ENCODE data around the gene PLA2G15. TPM values are rescaled to one million over a fixed set of nuclear protein-coding genes. Genes with fewer than 3 reads are reported as not detected.

Gene PLA2G15
- total and polyA plus RNA-seq, 2 of the 13 experiments (the other 11 are each of a cell fraction or from before 2014, with no cell fraction given): 14.4 to 23.7 TPM

- TF ChIP-seq RAD21 (CRISPR knock-in tag; IDR thresholded peaks at IDR 0.05) (peak; percentile 27; the same call in 1 of the 2 replicates), TFDP2 (CRISPR knock-in tag; IDR thresholded peaks at IDR 0.05) (peak; percentile 23; the same call in 1 of the 2 replicates), ZZZ3 (CRISPR knock-in tag; IDR thresholded peaks at IDR 0.05; ENCODE audit: borderline replicate concordance) (peak; percentile 71; the same call in 1 of the 2 replicates), SMAD1 (CRISPR knock-in tag; IDR thresholded peaks at IDR 0.05; ENCODE audit: borderline replicate concordance, low read depth) (0 out of 2 replicates have a peak, but pooled peaks have one; percentile 69), ADNP (CRISPR knock-in tag; IDR thresholded peaks at IDR 0.05) (no peak), ZNF256 (CRISPR knock-in tag; conservative IDR thresholded peaks at IDR 0.05) (0 out of 2 replicates have a peak, but pooled peaks have one; percentile 27), TEF (CRISPR knock-in tag; IDR thresholded peaks at IDR 0.05) (peak; percentile 10; the same call in 1 of the 2 replicates), IRF9 (CRISPR knock-in tag; IDR thresholded peaks at IDR 0.05; ENCODE audit: borderline replicate concordance) (peak; percentile 26; the same call in 1 of the 2 replicates), ZNF83 (CRISPR knock-in tag; IDR thresholded peaks at IDR 0.05; ENCODE audit: borderline replicate concordance) (0 out of 2 replicates have a peak, but pooled peaks have one; percentile 38), SP2 (CRISPR knock-in tag; IDR thresholded peaks at IDR 0.05) (0 out of 2 replicates have a peak, but pooled peaks have one; percentile 11), ZNF572 (CRISPR knock-in tag; IDR thresholded peaks at IDR 0.05) (peak; percentile 54; the same call in 1 of the 2 replicates), NR2C2 (CRISPR knock-in tag; IDR thresholded peaks at IDR 0.05; ENCODE audit: borderline replicate concordance) (peak; percentile 55), THAP7 (CRISPR knock-in tag; IDR thresholded peaks at IDR 0.05) (no peak; the same call in 1 of the 2 replicates), IKZF5 (CRISPR knock-in tag; IDR thresholded peaks at IDR 0.05) (no peak; the same call in 1 of the 2 replicates), ZFP41 (CRISPR knock-in tag; IDR thresholded peaks at IDR 0.05; ENCODE audit: borderline replicate concordance) (0 out of 2 replicates have a peak, but pooled peaks have one; percentile 47)
Observed at GRCh38 chr16:68235108-68235886, 9.9 kb upstream of the PLA2G15 start (continued).

Measured in HepG2 (cell line).